ENCODE data around the gene DRD3.

The DRD3 gene
- long read RNA-seq, donor 1 = 0 reads
- long read RNA-seq, donor 2 = 0 reads
- long read RNA-seq, donor 3 = 0 reads
- long read RNA-seq, donor 4 = 0 reads
- long read RNA-seq, donor 5 = 0 reads
- long read RNA-seq, donor 6 = 0 reads
- long read RNA-seq, donor 7 = 0 reads
- long read RNA-seq, donor 8 = 0 reads

DNA sequence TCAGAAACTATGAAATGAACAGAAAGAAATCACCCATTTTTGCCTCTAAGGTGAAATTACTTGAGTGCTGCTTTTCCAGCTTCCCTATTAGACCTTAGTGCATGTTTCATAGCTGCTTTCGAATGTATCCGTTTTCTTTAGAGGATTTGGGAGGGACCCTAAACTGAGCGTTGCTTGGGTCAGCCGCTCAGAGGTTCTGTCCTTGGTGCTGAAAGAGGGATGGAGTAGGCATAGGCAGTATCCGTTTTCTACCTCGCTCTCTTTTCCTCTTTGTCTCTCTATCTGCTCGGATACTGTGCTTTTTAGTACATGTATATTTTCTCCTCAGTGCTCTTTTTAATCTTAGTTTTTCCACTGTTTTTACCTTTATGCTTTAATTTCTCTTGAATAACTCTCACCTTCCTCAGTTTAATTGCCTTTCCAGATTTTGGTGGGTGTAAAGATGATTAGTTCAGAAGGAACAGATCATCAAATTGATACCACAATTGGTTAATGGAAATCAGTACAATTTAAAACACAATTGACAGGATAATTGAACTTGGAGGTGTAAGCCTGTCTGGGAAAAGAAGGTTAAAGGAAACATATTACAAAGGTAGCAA is at the start of gene DRD3:
TSS of gene DRD3 (minus strand) at position 283 of the 599 bp plus-strand sequence. CDS start 7,060 bp downstream, outside the sequence.
- no peak for DNase-seq

DNA sequence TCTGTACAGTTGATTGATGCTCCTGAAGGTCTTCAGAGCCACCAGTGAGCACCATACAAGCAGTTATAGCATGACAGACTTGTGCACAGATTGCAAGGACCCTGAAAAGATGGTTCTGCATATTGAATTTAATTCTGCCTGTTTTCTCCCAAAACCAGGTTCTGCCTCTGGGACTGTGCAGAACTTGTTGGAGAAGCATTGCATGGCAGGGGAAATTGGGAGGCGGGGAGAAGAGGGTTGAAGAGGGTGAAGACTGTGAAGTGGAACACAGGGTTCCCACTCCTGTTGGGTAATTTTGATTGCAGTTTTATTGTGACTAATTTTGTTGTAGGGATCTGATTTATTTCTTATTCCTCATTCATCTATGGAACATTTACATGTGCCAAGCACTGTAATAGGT is 48.2 kb upstream of the DRD3 start:
- no peak for DNase-seq

DNA sequence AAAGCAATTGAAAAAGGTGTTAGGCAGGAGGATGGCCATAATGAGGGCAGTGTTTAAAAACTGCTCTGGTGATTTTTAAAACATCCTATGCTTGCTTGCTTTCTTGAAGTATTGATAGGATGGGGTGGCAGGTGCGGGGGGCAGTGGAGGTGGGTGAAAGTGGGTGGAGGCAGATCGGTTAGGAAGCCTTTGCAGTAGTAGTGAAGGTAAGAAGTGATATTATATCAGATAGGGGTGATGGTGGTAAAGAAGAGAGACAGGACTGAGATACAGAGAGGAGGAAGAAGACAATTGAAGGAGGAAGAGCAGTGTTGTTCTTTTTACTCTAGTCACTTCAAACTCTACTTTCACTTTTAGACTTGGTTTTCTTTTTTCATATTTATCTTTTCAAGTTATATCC is 47.5 kb upstream of the DRD3 start:
- no peak for DNase-seq

DNA sequence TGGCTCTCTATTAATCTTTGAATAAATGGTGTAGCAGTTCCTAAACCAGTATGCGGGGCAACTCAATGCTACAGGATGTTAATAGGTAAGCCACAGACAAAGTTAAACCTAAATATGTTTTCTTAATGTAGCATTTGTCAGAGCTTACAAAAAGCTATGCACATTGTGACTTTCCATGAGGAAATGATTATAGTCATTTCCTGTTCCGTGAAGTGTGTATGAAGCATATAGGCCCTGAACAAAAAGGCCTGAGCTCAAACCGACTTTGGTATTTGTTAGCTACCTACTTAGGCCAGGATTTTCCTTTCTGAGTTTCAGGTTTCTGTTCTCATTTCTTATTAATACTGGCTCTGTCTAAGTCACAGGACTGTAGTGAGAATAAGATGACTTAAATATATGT is 44.3 kb upstream of the DRD3 start:
- no peak for DNase-seq

DNA sequence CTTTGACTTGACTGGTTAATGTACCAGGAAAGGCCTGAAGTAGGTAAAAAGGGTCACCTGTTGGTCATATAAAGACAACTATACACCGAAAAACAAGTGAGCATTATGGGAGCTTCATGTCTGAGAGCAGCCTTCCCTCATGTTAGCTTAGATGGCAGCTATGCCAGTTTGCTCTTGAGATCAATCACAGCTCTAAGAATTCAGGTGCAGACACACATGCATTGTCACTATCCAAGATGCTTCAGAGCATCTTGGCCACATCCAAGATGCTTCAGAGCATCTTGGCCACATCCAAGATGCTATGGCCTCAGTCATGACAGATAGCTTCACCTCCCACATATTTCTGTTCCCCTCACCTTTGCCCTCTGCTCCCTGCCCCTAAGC is 43.0 kb upstream of the DRD3 start:
- DNase-seq = no peak

DNA sequence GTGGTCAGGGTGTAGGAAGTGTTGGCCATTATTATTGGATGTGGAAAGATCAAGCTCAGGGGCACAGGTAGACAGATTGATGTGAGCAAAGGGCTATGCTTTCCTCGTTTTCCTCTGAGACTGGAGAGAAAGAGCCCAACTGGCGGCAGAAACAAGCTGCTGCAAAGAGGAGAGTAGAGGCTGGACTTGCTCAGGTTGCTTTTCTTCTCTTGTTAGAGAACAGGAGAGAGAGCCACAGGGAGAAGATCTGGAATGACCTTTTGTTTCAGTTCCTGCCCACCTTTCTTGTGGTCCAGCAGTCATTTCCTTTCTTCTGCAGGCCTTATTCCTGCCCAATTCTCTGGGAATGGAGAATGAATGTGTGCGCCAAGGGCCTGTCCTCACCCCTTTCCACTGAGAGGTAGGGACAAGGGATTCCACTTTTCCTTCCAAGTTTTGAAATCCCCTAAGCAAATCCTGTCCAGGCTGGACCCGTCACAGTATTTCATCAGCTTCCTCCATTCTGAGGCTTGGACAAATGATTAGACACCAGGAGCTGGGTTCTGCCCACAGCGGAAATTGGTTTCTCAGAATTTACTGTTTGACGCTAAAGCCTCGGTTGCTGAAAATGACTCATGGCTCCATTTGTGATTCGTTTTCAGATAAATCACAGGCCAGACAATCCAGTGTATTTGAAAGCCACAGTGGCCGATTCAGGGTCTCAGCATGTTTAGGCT is 42.5 kb upstream of the DRD3 start:
- DNase-seq = no peak

DNA sequence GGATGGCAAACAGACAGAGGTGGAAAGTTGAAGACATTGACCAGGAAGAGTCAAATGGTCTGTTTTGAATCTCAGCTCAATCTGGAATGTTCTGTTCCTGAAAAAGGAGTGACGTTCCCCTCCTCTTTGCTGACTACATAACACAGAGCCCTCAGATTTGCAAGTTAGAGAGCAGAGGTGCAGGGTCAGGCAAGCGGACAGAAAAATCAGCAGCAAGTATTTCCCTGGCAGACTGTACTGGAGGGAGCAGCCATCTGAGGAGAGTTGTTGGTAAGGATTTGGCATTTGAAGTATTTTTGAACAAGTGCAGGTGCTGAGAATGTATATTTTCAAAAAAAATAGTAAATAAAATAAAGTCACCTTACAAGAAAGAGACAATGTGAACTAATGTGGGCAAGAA is 40.9 kb upstream of the DRD3 start:
- DNase-seq = no peak

DNA sequence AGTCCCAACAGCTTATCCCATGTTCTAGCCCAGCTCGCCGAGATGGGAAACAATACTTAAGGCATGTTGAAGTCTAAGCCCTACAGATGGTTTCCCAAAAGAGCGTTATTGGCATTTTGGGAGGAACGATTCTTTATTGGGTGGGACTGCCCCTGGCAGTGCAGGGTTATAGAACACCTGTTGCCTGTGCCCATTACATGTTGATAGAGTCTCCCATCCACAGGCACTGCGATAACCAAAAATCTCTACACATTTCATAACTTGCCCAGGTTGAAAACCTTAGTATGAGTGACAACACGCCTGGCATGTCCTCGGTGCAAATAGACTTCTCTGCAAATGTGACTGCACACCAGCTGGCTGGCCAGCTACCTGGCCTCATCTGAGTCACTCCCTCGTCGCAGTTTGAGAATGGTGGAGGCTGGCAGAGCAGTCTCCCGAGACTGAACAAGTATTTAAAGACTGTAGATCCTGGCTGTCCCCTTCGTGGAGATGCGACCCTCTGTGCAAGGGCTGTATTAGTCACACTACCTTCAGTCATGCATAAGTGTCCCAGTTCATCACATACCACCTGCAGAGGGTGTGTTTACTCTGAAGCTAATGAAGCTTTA is 39.8 kb upstream of the DRD3 start:
- DNase-seq = no peak

DNA sequence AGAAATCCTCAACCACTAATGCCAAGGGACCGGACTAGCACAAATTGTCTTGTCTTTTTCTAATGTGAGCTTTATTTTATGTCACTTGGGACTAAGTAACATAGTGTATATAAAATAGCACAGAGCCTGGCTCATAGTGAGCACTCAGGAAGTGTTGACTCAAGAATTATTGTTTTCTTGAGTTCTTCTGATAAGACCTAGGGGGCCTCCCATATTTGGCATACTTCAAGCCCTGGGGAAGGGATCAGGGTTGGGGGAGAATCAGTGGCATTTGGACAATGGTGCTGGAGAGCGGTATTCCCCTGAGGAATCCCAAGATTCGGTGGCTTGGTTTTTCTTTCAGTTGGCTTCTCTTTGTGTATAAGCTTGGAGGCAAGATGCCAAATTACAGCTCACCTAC is 39.2 kb upstream of the DRD3 start:
- DNase-seq = no peak

DNA sequence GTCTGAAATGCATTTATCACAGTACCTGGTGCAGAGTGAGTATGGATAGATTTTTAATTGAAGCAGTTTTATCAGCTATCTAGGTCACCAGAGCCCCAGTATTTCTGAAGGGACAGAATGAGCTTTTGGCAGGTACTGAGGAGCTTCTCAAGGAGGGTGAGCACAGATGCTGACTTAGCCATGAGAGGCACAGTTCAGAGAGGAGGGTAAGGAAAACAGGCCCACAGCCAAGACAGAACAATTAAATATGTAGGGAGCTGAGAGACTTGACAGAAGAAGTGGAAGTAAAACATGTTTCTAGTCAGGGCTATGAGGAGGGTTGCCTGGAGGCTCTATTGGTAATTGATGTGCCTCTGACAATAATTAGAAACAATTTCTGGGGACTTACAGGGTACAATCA is 38.4 kb upstream of the DRD3 start:
- DNase-seq = no peak

DNA sequence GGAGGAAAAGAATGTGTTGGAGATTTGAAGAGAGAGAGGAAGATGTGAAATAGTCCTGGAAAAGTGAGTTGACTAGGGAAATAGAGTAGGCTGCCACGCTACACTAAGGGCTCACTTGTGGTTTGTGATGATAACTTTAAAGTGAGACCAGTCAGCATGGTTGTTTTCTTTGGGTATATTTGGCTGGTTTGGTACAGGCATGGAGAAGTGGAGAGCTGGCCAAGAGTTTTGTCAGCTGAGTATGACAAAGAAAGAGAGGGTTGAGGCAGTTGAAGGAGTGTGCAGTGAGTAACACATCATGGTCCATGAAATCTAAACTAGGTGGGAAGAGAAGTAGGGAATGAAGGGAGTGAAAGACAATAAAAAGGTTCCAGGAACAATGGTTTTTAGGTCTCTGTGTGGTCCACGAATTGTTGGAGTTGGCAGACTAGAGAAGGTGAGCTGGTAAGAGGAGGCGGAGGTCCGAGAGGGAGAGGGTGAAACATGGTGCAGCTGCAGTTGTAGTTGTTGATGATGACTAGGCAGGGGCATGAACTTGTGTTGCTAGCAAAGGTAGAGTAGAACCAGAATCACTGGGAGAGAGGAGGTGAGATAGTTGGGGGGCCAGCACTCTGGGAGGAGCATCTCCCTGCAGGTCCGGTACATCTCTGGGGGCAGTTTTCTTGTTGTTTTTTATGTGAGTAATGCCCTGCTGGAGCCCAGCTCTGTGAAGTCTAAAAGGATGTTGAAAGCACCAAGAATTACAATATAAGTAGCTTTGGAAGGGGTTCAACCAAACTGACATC is 37.5 kb upstream of the DRD3 start:
- no peak for DNase-seq

DNA sequence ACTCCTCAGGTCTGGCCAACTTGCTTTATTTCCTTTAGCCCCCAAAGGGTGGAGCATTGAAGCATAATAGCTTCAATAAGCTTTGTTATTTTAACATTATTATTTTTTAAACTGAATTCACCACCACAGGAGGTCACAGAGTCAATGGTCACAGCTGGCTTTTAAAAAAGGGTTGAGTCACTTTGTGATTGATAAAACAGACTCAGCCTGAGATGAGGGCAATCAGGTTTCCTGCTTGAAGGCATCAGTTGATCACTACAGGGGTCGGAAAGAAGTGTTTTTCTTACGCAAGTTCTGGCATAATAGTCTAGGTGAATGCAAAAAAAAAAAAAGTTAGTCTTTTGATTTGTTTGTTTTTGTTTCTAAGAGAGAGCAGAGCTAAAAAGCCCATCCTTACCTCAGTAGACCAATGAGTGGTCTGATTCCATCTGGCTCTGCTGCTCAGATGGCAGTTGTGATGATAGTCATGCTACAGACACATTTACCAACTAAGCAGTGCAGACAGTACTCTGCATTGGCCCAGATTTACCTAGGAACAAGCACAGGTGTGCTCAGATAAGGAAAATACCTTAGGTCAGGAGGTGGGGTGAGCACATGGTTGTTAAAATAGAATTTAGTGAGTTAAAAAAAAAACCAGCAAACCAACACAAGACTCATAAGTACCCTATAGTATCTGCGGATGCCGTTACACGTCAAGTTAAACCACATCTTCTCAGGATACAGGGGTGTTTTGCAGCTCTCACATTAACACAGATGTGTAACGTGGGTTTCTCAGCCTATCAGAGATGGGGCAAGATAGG is 35.9 kb upstream of the DRD3 start:
- DNase-seq = no peak

DNA sequence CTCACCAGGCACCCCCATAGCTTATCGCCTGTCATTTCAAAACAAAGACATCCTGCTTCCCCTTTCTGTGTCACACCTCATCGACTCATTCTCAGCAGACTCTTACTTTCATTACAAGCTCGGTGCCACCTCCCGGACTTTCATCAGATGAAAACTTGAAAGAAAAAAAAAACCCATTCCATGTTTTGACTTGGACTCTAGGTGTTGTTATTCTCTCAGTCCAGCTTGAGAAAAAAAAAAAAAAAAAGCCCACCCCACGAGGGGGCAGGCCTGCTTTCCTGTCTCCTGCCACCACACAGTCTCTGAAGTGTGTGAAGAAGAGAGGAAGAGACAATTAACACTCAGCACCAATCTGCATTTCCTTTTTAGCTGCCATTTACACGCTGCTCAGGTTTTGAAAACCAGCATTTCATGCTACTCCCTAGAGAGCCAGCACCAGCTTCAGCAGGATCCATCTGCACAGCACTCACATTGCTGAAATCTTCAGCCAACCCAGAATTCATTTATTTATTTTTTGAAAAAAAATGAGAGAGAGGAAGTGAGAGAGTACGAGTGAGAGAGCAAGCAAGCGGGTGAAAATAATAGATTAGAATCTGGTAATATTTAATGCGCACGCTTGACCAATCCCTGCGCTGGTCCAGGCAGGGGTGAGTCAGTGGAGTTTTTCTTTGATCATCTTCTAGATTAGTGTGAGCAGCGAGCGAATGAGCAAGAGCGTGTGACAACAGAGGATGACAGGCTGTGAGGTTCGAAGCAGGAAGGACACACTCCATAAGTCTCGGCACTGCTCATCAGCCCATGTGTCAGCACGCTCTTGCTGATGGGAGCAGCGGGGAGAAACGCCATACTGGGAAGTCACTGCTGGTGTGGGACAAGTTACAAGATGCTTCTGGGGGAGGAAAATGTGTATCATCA is 35.0 kb upstream of the DRD3 start:
- peak; percentile 39 for DNase-seq

DNA sequence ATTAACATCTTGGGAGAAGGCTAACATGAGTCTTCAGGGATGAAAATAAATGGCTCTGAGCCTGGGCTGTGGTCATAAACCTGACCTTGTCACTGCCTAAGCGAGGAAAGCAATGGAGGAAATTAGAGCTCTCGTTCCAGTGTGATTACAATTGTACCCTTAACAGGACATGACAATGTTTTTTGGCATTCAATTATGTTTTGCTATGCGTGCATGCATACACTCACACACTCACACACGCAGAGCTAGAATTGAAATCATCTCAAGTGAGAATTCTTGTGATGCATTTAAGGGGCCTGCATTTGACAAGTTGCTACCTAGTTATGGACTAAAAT is 34.4 kb upstream of the DRD3 start:
- no peak for DNase-seq

DNA sequence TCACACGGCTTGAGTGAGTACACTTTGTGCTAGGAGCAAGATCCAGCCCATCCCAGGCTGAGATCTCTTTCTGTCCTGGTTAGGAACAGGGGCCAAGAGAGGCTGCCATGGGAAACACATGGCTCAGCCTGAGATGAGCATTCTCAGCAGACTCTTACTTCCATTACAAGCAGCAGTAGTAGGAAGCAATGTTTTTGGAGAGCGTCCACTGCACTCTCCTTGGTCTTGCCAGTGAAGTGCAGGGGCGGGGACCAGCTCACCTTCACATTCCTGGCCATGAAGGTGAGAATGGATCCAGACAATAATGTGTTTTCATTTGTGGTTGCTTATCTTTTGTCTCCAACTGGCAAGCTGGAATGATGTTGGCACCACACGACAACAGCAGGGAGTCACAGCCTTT is 33.8 kb upstream of the DRD3 start:
- DNase-seq = no peak

DNA sequence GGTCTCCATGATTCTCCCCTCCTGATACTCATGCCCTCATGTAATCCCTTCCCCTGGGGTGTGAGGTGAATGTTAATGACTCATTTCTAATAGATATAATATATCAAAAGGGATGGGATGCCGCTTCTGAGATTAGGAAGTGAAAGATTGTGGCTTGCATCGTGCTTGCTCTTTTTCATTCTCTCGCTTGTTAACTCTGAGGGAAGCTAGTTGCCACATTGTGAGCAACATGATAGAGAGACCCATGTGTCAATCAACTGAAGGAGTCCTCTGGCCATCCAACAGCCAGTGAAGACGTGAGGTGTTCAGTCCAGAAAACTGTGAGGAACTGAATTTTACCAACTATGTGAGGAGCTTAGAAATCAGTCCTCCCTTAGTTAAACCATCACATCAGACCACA is 28.9 kb upstream of the DRD3 start:
- DNase-seq = no peak

DNA sequence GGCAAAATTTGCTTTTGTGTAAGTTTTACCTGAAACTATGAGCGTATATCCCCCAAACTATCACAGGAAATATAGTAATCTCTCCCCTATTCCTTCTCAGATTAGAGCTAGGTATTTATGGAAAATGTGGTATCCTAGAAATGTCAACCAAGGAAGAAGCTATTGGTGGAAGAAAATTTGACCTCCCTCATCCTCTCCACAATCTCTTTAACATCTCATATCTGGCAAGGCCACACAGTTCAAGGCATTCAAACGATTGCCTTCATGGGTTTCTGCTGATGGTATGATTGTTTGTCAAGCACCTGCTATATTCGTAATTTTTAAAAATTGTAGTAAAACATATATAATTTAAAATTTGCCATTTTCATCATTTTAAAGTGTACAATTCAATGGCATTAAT is 27.5 kb upstream of the DRD3 start:
- no peak for DNase-seq

DNA sequence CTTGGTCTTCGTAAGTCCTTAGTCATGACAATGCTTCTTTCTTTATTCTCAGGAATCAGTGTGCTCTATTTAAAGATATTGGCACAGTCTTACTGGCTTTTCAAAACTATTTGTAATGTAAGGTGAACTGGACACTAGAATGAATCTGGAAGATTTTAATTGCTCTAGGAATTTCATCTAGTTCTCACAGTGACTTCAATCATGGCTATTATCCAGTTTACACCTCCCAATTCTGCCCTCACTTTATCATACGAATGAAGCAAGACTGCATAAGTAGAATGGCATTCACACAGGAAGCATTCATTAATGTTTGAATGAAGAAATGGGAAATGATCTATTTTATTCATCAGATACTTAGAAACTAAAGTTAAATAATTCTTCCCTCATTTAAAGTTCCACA is 26.7 kb upstream of the DRD3 start:
- DNase-seq = no peak

DNA sequence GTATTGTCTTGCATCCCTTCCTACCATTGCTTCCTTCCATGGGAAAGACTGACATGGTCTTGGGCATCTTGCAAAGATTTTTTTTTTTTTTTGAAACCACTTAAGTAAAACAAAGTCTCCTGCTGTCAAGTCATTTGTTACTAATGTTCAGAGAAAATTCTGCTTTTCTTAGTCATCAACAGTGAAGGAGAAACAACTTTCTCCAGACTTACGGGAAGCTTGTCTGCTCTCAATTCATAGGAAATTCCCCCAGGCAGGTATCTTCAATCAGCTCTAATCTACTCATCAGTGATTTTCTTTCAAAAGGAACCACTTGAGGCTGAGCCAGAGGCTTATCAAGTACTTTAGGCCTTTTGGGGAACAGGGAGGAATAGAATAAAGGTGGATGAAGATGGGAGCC is 15.9 kb upstream of the DRD3 start:
- no peak for DNase-seq

DNA sequence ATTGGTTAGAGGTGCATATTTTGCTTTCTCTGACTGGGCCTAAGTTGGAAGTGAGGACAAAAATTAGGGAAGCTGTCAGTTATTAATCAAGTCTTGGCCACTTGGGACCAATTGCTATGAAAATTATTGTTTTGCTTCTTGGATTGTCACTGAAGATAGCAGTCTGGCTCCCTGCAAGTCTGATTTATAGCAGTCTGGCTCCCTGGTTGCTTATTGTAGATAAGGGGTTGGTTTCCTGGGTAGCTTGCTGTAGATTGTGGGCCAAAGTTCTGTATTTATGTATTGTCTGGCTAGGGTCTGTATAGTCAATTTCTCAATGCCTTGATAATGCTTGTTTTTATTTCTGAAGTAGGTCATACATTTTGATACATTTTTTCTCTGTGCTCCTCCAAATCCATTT is 13.3 kb upstream of the DRD3 start:
- no peak for DNase-seq

DNA sequence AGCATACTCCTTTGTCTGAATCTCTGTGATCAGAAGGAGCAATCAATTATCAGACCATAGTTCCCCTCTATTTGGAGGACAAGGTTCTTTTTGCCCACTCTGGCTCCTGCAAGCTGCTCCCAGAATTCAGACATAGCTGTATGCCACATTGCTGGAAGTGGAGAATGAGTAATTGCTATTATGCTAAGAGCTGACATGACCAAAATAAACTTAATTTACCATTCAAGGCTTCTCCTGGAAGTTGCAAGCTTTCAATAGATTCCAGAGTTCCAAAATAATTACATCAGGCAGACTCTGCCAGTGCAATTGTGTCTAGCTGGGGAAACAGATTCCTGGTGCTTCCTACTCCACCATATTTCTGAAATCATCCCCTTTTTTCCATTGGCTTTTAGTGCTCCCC is 7.6 kb upstream of the DRD3 start:
- DNase-seq = no peak

Data from right kidney (tissue), 9 donors.